Fibroblast of skin of left quadriceps (primary cell): Measurements from ENCODE around the gene GATAD2A.
A peak's percentile ranks its signal among the peaks of the same experiment; 100 is the strongest.
"Not testable (repeated sequence)": the region's sequence is repeated elsewhere in the genome, so short reads cannot be mapped to it uniquely, and the experiment has no call there.

Experiments
- DNase-seq, 2 experiments: peaks; one replicate each; pipeline ENCODE4 v3.0.0-alpha.2; 2013; ENCODE audit warnings: low read depth in 2 of 2

The GATAD2A gene

DNA sequence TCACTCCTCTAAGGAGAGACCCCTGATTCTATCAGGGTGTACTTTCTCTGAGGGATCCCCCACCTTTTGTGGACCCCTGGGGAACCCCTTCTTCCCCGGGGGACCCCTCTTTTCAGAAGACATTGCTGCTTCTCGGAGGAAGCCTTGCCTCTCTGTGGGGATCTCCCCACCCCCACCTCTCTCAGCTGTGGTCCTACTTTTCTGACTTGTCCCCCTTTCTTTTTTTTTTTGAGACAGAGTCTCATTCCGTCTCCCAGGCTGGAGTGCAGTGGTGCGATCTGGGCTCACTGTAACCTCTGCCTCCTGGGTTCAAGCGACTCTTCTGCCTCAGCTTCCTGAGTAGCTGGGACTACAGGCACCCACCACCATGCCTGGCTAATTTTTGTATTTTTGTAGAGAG is 18.4 kb upstream of the GATAD2A start:
- no peak for DNase-seq

- no peak for DNase-seq
These were observed 16.6 kb upstream of the GATAD2A start for GRCh38 chr19:19388568-19389555.

DNA sequence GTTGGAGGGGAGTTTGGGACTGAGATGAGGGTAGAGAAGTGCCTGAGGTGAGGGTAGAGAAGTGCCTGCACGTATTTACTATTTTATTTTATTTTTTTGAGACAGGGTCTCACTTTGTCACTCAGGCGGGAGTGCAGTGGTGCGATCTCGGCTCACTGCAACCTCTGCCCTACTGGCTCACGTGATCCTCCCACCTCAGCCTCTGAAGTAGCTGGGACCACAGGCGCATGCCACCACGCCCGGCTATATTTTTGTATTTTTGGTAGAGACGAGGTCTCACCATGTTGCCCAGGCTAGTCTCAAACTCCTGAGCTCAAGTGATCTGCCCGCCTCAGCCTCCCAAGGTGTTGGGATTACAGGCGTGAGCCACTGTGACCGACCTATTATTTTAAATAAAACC is 15.8 kb upstream of the GATAD2A start:
- DNase-seq = not testable (repeated sequence)

- DNase-seq = not testable (repeated sequence)
These were observed 11.1 kb upstream of the GATAD2A start for GRCh38 chr19:19394333-19394732.

- DNase-seq = peak in 1 of 2 experiments; percentile 13
These were observed 5.6 kb upstream of the GATAD2A start for GRCh38 chr19:19399733-19400433.

DNA sequence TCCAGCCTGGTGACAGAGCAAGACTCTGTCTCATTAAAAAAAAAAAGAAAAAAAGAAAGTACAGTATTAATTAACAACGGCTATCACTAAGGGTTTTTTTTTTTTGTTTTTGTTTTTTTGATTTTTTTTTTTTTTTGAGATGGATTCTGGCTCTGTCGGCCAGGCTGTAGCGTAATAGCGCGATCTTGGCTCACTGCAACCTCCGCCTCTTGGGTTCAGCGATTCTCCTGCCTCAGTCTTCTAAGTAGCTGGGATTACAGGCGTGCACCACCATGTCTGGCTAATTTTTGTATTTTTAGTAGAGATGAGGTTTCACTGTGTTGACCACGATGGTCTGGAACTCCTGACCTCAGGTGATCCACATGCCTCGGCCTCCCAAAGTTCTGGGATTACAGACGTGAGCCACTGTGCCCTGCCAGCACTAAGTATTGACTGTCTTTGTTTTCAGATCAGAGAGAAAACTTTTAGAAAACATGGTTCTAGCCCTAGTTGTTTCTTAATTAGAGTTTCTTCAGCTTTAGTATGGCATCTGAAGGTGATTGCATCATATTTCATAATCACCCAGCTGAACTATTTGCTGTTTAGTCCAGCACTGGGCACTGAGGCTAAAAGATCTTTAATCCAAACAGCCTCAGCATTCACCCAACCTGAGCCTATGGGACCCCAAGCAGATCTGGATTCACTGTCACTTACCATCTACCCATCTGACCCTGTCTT is 2.7 kb upstream of the GATAD2A start:
- DNase-seq = no peak

GRCh38 chr19:19403373-19403901 is 2.0 kb upstream of the GATAD2A start:
- DNase-seq = no peak

DNA sequence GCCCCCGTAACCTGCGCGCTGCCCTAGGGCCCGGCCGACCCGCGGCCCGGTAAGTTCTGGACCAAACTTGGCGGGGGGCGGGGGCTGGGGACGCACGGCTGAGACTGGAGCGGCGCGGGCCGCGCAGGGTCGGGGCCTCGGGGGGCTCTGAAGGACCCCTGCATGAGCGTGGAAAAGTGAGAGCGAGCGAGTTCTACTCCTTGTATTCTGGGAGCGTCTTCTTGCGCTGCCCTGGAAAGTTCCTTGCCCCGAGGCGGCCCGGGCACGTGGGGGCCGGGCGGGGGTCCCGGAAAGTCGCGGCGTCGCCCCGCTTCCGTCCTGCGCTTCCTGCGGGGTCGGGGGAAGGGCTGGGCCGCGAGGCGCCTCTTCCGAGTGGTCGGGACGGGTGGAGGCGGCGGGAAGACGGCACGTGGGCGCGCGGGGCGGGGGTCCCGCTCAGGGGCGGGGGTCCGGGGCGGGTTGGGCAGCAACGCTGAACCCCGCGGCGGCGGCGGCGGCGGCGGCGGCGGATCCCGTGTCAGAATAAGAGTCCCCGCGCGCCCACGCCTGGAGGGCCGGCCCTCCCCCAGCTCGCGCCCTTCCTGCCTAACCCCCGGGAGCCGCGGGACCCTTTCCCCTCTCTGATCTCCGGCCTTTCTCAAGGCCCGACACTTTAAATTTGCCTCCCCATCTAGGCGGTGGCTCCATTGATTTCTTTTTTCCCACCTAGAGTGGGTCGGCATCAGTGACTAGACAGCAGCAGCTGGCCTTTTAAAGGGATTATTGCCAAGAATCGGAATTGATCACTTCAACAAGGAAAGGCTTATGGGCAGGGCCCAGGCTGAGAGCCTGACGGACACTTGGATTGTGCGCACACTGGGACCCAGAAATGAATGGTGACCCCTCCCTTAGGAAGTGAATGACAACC is 749 bp downstream of the GATAD2A start:
- no peak for DNase-seq

GRCh38 chr19:19406878-19407632 is 1.6 kb downstream of the GATAD2A start:
- no peak for DNase-seq

GRCh38 chr19:19407633-19407930 is 2.1 kb downstream of the GATAD2A start:
- DNase-seq = no peak

DNA sequence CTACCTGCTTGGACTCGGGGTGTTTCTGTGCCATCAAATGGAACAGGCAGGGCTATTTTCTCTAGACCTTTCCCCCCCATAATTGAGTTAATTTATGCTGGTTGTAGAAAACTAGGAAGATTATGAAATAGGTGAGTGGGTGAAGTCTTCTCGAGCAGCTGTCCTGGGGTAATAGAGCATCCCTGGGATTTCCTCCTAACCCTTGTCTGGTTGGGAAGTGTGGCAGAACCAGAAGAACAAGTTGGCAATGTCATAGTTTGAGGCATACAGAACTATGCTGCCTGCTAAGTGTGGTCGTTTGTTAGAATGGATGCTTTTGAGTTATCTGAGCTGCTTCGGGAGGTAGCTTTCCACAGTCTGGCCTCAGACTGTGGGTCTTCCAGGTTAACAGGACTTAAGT is 3.7 kb downstream of the GATAD2A start:
- DNase-seq = no peak

GRCh38 chr19:19409631-19410030 is 4.2 kb downstream of the GATAD2A start:
- no peak for DNase-seq

GRCh38 chr19:19410553-19411550 is 5.4 kb downstream of the GATAD2A start:
- no peak for DNase-seq

DNA sequence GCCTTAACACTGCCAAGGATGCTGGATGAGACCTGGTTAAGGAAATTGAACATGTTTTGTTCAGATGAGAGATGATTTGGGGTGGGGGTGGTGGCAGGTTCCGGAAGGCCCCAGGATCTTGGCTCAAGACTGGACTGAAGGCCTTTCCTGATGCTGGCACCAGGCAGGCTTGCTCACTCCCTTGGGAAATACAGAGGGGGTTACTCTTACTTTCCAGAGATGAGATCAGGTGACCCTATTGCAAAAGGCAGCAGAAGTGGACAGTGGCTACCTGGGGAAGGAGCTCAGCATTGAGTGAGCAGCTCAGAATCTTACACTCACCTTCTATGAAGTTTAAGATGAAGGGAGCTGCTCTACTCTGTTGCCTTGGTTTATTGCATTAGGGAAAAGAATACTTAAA is 10.8 kb downstream of the GATAD2A start:
- no peak for DNase-seq

GRCh38 chr19:19417046-19417445 is 11.6 kb downstream of the GATAD2A start:
- no peak for DNase-seq

DNA sequence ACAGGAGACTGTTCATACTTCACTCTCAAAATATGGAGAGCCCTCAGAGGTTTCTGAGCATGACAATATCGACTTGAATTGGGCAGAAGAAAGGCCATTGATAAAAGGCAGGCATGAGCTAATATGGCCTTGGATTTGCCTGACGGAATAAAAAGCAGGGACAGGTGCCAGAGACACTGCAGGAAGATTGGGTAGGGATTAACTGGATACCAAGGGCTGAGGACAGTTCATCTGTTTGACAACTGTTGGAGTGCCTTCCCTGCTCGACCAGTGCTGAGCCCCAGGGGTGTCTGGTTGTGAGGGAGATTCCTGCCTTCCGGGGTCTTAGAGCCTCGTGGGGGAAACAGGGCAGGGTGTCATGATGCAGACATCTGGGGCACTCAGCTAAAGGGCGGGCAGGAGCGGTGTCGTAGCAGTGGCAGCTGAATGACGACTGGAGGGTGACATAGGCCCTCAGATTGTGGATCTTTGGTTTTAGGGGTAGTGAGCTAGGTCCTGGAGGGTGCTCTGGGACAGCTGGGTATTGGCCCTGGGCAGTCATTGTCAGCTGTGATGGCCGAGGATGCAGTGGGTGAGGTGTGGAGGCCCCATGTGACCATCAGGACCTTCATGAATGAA is 12.3 kb downstream of the GATAD2A start:
- DNase-seq = no peak

- no peak for DNase-seq
These were observed 13.2 kb downstream of the GATAD2A start for GRCh38 chr19:19418555-19419260.
